HEK293 (cell line): ENCODE measurements around the gene TMEM252.

ENCODE experiments used
- CTCF ChIA-PET: fragments of 350-600 bp; formaldehyde crosslinking; extraction: SDS; loops from one replicate; lab custom pipeline; 2021; ENCODE audit warnings: antibody characterized with exemption; lab: Yijun Ruan, JAX
- POLR2A ChIA-PET: fragments of 300-600 bp; formaldehyde crosslinking; extraction: SDS; loops from one replicate; lab custom pipeline; 2020; ENCODE audit warnings: antibody characterized with exemption, inconsistent platforms; lab: Yijun Ruan, JAX
- H3K27ac ChIP-seq: fragments of 200-500 bp; sonication (Bioruptor generic); 2 replicates; pipeline ENCODE4 v1.5.1; 2014; ENCODE audit warnings: low read depth, low read length, control low read depth, inconsistent platforms; ENCODE audit errors: extremely low read depth
- H3K36me3 ChIP-seq, 2 experiments: fragments of 200-500 bp in 1 of 2; sonication (Bioruptor generic) in 1 of 2; 1 replicate in 1 of 2; 2 replicates in 1 of 2; pipeline ENCODE4 v1.5.1; 2014 to 2017; ENCODE audit warnings: inconsistent platforms in 2 of 2, low read length in 2 of 2; ENCODE audit not compliant: control insufficient read depth in 2 of 2, insufficient read depth in 1 of 2
- H3K4me1 ChIP-seq: fragments of 200-500 bp; sonication (Bioruptor generic); 2 replicates; pipeline ENCODE4 v1.5.1; 2014; ENCODE audit warnings: mild to moderate bottlenecking, low read length, inconsistent platforms; ENCODE audit not compliant: control insufficient read depth, insufficient read depth
- H3K4me3 ChIP-seq: 2 replicates; pipeline ENCODE4 v1.5.1; 2011; ENCODE audit warnings: low read depth, mild to moderate bottlenecking, control low read depth, low read length, moderate library complexity
- H3K9me3 ChIP-seq: fragments of 200-500 bp; sonication (Bioruptor generic); 2 replicates; pipeline ENCODE4 v1.5.1; 2014; ENCODE audit warnings: low read depth, low read length, inconsistent platforms; ENCODE audit not compliant: control insufficient read depth, insufficient read depth
- AEBP2 ChIP-seq: fragments of 450-650 bp; formaldehyde crosslinking; IDR thresholded peaks from 2 replicates; pipeline ENCODE4 v1.5.1; 2016; ENCODE audit warnings: missing biosample characterization, missing genetic modification characterization, borderline replicate concordance
- GLI2 ChIP-seq: fragments of 450-650 bp; formaldehyde crosslinking; IDR thresholded peaks from 2 replicates; pipeline ENCODE4; 2017; ENCODE audit warnings: missing biosample characterization, missing genetic modification characterization, low read depth, borderline replicate concordance
- MYNN ChIP-seq: fragments of 450-650 bp; formaldehyde crosslinking; IDR thresholded peaks from 2 replicates; pipeline ENCODE4 v1.5.1; 2016; ENCODE audit warnings: missing biosample characterization, missing genetic modification characterization, borderline replicate concordance
- OSR2 ChIP-seq: fragments of 450-650 bp; formaldehyde crosslinking; IDR thresholded peaks from 2 replicates; pipeline ENCODE4 v1.5.1; 2016; ENCODE audit warnings: missing biosample characterization, missing genetic modification characterization
- SALL2 ChIP-seq: fragments of 450-650 bp; formaldehyde crosslinking; IDR thresholded peaks from 2 replicates; pipeline ENCODE4 v1.5.0; 2017; ENCODE audit warnings: missing biosample characterization, mild to moderate bottlenecking, missing genetic modification characterization, borderline replicate concordance
- SP3 ChIP-seq: fragments of 450-650 bp; formaldehyde crosslinking; IDR thresholded peaks from 2 replicates; pipeline ENCODE4 v1.5.1; 2016; ENCODE audit warnings: missing biosample characterization, missing genetic modification characterization
- ZBTB21 ChIP-seq: fragments of 450-650 bp; formaldehyde crosslinking; IDR thresholded peaks from 2 replicates; pipeline ENCODE4 v1.5.1; 2017; ENCODE audit warnings: missing biosample characterization, missing genetic modification characterization
- ZNF202 ChIP-seq: fragments of 450-650 bp; formaldehyde crosslinking; IDR thresholded peaks from 2 replicates; pipeline ENCODE4 v1.5.1; 2016; ENCODE audit warnings: missing biosample characterization, missing genetic modification characterization, borderline replicate concordance
- ZNF280D ChIP-seq: fragments of 450-650 bp; formaldehyde crosslinking; IDR thresholded peaks from 2 replicates; pipeline ENCODE4 v1.5.1; 2016; ENCODE audit warnings: missing biosample characterization, missing genetic modification characterization
- ZNF292 ChIP-seq: fragments of 450-650 bp; formaldehyde crosslinking; IDR thresholded peaks from 2 replicates; pipeline ENCODE4 v1.5.1; 2016; ENCODE audit warnings: low read depth, missing biosample characterization, missing genetic modification characterization, borderline replicate concordance
- ZNF311 ChIP-seq: fragments of 450-650 bp; formaldehyde crosslinking; IDR thresholded peaks from 2 replicates; pipeline ENCODE4 v1.5.1; 2017; ENCODE audit warnings: missing biosample characterization, missing genetic modification characterization, borderline replicate concordance
- ZNF37A ChIP-seq: fragments of 450-650 bp; IDR thresholded peaks from 2 replicates; pipeline ENCODE4 v1.5.1; 2018; ENCODE audit warnings: missing biosample characterization, missing genetic modification characterization
- ZNF423 ChIP-seq: fragments of 450-650 bp; formaldehyde crosslinking; IDR thresholded peaks from 2 replicates; pipeline ENCODE4 v1.5.1; 2016; ENCODE audit warnings: missing biosample characterization, missing genetic modification characterization
- ZNF449 ChIP-seq: fragments of 450-650 bp; formaldehyde crosslinking; IDR thresholded peaks from 2 replicates; pipeline ENCODE4 v1.5.1; 2017; ENCODE audit warnings: missing biosample characterization, mild to moderate bottlenecking, missing genetic modification characterization, moderate library complexity
- ZNF561 ChIP-seq: fragments of 450-650 bp; IDR thresholded peaks from 2 replicates; pipeline ENCODE4 v1.5.1; 2018; ENCODE audit warnings: missing biosample characterization, missing genetic modification characterization, borderline replicate concordance
- ZNF585B ChIP-seq: fragments of 450-650 bp; formaldehyde crosslinking; IDR thresholded peaks from 2 replicates; pipeline ENCODE4 v1.5.1; 2016; ENCODE audit warnings: missing biosample characterization, missing genetic modification characterization
- ZNF658 ChIP-seq: fragments of 450-650 bp; formaldehyde crosslinking; IDR thresholded peaks from 2 replicates; pipeline ENCODE4; 2016; ENCODE audit warnings: missing biosample characterization, missing genetic modification characterization
- ZNF837 ChIP-seq: fragments of 450-650 bp; formaldehyde crosslinking; IDR thresholded peaks from 2 replicates; pipeline ENCODE4 v1.5.1; 2016; ENCODE audit warnings: missing biosample characterization, missing genetic modification characterization
- ZSCAN16 ChIP-seq: fragments of 450-650 bp; formaldehyde crosslinking; IDR thresholded peaks from 2 replicates; pipeline ENCODE4 v1.5.1; 2016; ENCODE audit warnings: missing biosample characterization, missing genetic modification characterization
- ZXDB ChIP-seq: fragments of 450-650 bp; formaldehyde crosslinking; IDR thresholded peaks from 2 replicates; pipeline ENCODE4 v1.5.1; 2016; ENCODE audit warnings: missing biosample characterization, missing genetic modification characterization
- TF ChIP-seq, protein P1 (sequence below): fragments of 450-650 bp; formaldehyde crosslinking; IDR thresholded peaks from 2 replicates; pipeline ENCODE4 v1.5.1; 2017; ENCODE audit warnings: missing biosample characterization, missing genetic modification characterization
- TF ChIP-seq, protein P2 (sequence below): fragments of 450-650 bp; formaldehyde crosslinking; IDR thresholded peaks from 2 replicates; pipeline ENCODE4 v1.5.1; 2016; ENCODE audit warnings: missing biosample characterization, missing genetic modification characterization

Gene TMEM252

DNA sequence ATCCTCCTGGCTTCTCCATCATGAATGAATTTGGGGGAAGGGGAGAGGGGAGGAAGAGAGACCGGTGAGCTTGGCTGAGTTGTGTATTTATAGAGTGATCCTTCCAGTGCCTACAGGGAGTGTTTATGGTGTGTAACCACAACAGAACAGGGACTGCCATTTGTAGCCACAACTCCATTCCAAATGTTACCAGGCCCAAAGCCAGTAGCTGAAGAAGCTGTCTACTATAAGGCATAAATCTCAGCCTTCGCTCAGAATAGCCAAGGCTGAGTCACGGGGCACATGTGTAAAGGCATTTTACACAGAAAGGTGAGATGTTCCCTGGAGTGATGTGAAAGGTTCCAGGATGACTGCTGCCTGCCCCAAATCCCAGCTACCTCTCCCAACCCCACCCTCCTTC is 2.5 kb downstream of the TMEM252 start:
- Histone ChIP-seq H3K4me1 (no peaks in the 10 kb centered on the region), H3K36me3 (no peaks in the 10 kb centered on the region), H3K27ac (no peak overlapping the region), H3K9me3 (no peaks in the 10 kb centered on the region), H3K4me3 (no peak overlapping the region)
- ChIA-PET CTCF (interaction anchor here (0.6 to 2.1 kb wide), 2 partner anchors 30 to 411 kb away, joined by 5 to 8 read pairs; no protein-coding TSS in a partner anchor), POLR2A (no interaction called here)
- no peak for TF ChIP-seq ZNF658 (tag by site-specific recombination)
- no peak for TF ChIP-seq GLI2
- TF ChIP-seq OSR2 (tag by site-specific recombination) = no peak
- TF ChIP-seq, protein P1, sequence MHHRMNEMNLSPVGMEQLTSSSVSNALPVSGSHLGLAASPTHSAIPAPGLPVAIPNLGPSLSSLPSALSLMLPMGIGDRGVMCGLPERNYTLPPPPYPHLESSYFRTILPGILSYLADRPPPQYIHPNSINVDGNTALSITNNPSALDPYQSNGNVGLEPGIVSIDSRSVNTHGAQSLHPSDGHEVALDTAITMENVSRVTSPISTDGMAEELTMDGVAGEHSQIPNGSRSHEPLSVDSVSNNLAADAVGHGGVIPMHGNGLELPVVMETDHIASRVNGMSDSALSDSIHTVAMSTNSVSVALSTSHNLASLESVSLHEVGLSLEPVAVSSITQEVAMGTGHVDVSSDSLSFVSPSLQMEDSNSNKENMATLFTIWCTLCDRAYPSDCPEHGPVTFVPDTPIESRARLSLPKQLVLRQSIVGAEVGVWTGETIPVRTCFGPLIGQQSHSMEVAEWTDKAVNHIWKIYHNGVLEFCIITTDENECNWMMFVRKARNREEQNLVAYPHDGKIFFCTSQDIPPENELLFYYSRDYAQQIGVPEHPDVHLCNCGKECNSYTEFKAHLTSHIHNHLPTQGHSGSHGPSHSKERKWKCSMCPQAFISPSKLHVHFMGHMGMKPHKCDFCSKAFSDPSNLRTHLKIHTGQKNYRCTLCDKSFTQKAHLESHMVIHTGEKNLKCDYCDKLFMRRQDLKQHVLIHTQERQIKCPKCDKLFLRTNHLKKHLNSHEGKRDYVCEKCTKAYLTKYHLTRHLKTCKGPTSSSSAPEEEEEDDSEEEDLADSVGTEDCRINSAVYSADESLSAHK (tag by site-specific recombination) = no peak
- TF ChIP-seq ZNF423 (tag by site-specific recombination) = no peak
- TF ChIP-seq ZNF202 = no peak
- no peak for TF ChIP-seq SALL2 (tag by site-specific recombination)
- no peak for TF ChIP-seq ZXDB
- no peak for TF ChIP-seq ZNF292 (tag by site-specific recombination)
- TF ChIP-seq, protein P2, sequence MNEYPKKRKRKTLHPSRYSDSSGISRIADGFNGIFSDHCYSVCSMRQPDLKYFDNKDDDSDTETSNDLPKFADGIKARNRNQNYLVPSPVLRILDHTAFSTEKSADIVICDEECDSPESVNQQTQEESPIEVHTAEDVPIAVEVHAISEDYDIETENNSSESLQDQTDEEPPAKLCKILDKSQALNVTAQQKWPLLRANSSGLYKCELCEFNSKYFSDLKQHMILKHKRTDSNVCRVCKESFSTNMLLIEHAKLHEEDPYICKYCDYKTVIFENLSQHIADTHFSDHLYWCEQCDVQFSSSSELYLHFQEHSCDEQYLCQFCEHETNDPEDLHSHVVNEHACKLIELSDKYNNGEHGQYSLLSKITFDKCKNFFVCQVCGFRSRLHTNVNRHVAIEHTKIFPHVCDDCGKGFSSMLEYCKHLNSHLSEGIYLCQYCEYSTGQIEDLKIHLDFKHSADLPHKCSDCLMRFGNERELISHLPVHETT (tag by site-specific recombination) = no peak
- TF ChIP-seq ZNF561 = no peak
- no peak for TF ChIP-seq ZNF37A
- TF ChIP-seq SP3 (tag by site-specific recombination) = no peak

DNA sequence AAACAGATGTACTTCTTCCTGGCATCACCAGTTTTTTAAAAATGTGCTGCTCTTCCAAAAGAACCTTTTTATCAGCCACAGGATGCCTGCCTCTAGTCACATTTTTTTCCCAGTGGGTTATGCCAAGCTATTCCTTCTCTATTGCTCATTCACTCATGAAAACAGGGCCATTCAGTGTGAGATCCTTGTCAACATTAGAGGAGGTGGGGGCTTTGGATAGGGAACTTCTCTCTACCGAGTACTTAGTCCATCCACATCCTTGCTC is 3.1 kb downstream of the TMEM252 start:
- CTCF ChIA-PET = interaction anchor here (0.6 to 2.1 kb wide), 2 partner anchors 31 to 45 kb away, joined by 4 to 8 read pairs; no protein-coding TSS in a partner anchor
- Histone ChIP-seq H3K4me1 (no peaks in the 10 kb centered on the region), H3K4me3 (no peak overlapping the region), H3K36me3 (no peaks in the 10 kb centered on the region), H3K9me3 (no peaks in the 10 kb centered on the region), H3K27ac (no peak overlapping the region)
- TF ChIP-seq MYNN = no peak
- no peak for TF ChIP-seq ZNF585B
- POLR2A ChIA-PET = no interaction called here

DNA sequence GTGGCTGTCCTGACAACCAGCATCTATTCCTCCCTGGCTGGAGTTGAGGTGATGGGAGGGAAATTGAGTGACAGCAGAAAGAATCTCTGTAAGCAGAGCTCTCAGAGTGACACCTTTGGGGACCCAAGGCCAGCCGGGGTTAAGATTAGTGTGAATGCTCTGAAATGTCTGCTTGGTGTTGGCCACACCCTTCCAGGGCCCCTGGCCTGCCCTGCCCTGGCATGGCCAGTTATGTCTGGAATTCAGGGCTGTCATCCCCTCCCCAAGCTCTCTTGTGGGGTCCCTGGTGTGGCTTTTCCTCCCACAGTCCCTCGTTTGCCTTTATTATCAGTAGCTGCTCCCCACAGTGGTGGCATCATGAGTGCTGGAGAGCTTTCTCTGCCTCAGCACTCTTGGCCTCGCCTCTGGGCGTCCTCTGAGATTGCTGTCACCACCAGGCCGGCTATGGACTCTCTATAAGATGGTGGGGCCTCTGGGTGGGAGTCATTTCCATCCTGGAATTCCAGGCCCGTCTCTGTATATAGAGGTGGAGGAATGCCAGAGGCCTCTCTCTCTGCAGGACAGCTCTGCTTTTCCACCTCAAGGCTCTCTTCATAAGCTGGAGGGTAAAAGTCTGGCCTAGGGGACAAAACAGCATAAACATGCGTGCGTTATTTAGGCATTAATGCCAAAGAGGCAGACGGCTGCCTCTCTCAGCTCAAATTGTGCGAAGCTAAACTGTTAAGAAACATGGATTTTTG is 3.6 kb downstream of the TMEM252 start:
- CTCF ChIA-PET = interaction anchor here (0.6 to 2.1 kb wide), 3 partner anchors 26 to 45 kb away, joined by 3 to 8 read pairs (median 4); no protein-coding TSS in a partner anchor
- Histone ChIP-seq H3K36me3 (no peaks in the 10 kb centered on the region), H3K27ac (no peak overlapping the region), H3K9me3 (no peaks in the 10 kb centered on the region), H3K4me3 (no peak overlapping the region), H3K4me1 (no peaks in the 10 kb centered on the region)
- POLR2A ChIA-PET = interaction anchor here (0.6 kb wide), 1 partner anchor 452 kb away, joined by 6 read pairs; no protein-coding TSS in a partner anchor
- no peak for TF ChIP-seq ZNF280D
- no peak for TF ChIP-seq SP3 (tag by site-specific recombination)
- no peak for TF ChIP-seq ZNF449 (tag by site-specific recombination)
- no peak for TF ChIP-seq ZBTB21 (tag by site-specific recombination)
- TF ChIP-seq ZNF311 = no peak
- TF ChIP-seq AEBP2 (tag by site-specific recombination) = no peak
- TF ChIP-seq ZNF837 = no peak
- TF ChIP-seq ZSCAN16 (tag by site-specific recombination) = no peak
